ENCODE data around the gene NLGN4X. TPM values are rescaled to one million over a fixed set of nuclear protein-coding genes. Genes with fewer than 3 reads are reported as not detected.

The NLGN4X gene
- total RNA-seq, 1 experiment from 2014 or later = 0.05 TPM

- intact Hi-C loops (cut with micrococcal nuclease) = no loop called here
- Histone ChIP-seq H3K79me2 (ENCODE audit: insufficient read depth, low read length) (no peaks in the 10 kb centered on the region), H4K20me1 (ENCODE audit: insufficient read depth) (no peaks in the 10 kb centered on the region), H3K9me2 (ENCODE audit: insufficient read depth) (no peaks in the 10 kb centered on the region), H2AFZ (ENCODE audit: low read depth, low read length, poor library complexity, severe bottlenecking) (no peak overlapping the region), H3K4me2 (ENCODE audit: low read length) (no peak overlapping the region), H3K27me3 (ENCODE audit: insufficient read depth, low read length) (no peaks in the 10 kb centered on the region), H3K27ac (ENCODE audit: low read depth, low read length) (no peak overlapping the region), H3K4me3 (replicated peaks in 1 of 2; ENCODE audit: low read depth in 1 of 2, low read length in 2 of 2) (no peak overlapping the region), H3K4me1 (ENCODE audit: control insufficient read depth in 1 of 2, insufficient read depth in 2 of 2, low read length in 2 of 2) (no peaks in the 10 kb centered on the region), H3K9ac (ENCODE audit: low read length) (no peak overlapping the region), H3K9me3 (ENCODE audit: control insufficient read depth in 1 of 2, insufficient read depth in 1 of 2, low read depth in 1 of 2, low read length in 2 of 2) (no peaks in the 10 kb centered on the region; a peak in 1 of 4 replicates), H3K36me3 (ENCODE audit: control insufficient read depth in 1 of 2, insufficient read depth in 2 of 2, low read length in 2 of 2) (no peaks in the 10 kb centered on the region)
- no TSS peak for BruUV-seq (replicated peaks)
- CTCF ChIA-PET = no interaction called here
- ATAC-seq (no peak), DNase-seq (ENCODE audit: low read depth, low spot score) (no peak)
- RAD21 ChIA-PET (ENCODE audit: low non-redundant PET in 1 of 2, low total read pairs in 2 of 2, uncharacterized antibody in 2 of 2, unreplicated experiment in 2 of 2) = no interaction called here
- POLR2A ChIA-PET = no interaction called here
- no peak for TF ChIP-seq EZH2phosphoT487 (IDR thresholded peaks at IDR 0.05; ENCODE audit: borderline replicate concordance)
These were observed 230.2 kb downstream of the NLGN4X start for GRCh38 chrX:5998456-5998855.

GRCh38 chrX:5991393-5991792, 237.3 kb downstream of the NLGN4X start:
- intact Hi-C loops (cut with micrococcal nuclease) = no loop called here
- H3K36me3 ChIP-seq (ENCODE audit: control insufficient read depth in 1 of 2, insufficient read depth in 2 of 2, low read length in 2 of 2) = no peaks in the 10 kb centered on the region
- H3K79me2 ChIP-seq (ENCODE audit: insufficient read depth, low read length) = no peaks in the 10 kb centered on the region
- H3K9ac ChIP-seq (ENCODE audit: low read length) = no peak overlapping the region
- BruUV-seq (replicated peaks) = no TSS peak
- no peaks in the 10 kb centered on the region for H3K9me2 ChIP-seq (ENCODE audit: insufficient read depth)
- CTCF ChIA-PET = no interaction called here
- DNase-seq (ENCODE audit: low read depth, low spot score) = no peak
- no peak for TF ChIP-seq ZNF274 (IDR thresholded peaks at IDR 0.05; ENCODE audit: low read depth, low read length)
- no peak for TF ChIP-seq YY1 (IDR thresholded peaks at IDR 0.05; ENCODE audit: extremely low read depth, insufficient replicate concordance, low read depth, low read length)
- no peak for TF ChIP-seq EZH2phosphoT487 (IDR thresholded peaks at IDR 0.05; ENCODE audit: borderline replicate concordance)
- TF ChIP-seq POLR2A (IDR thresholded peaks at IDR 0.05; ENCODE audit: borderline replicate concordance, extremely low read depth, insufficient read depth, insufficient read length) = no peak
- TF ChIP-seq POLR2AphosphoS5 (IDR thresholded peaks at IDR 0.05; ENCODE audit: low read depth, low read length) = no peak
- no peak for TF ChIP-seq RAD21 (IDR thresholded peaks at IDR 0.05; ENCODE audit: low read depth)
- no peak for TF ChIP-seq TCF7L2 (IDR thresholded peaks at IDR 0.05; ENCODE audit: borderline replicate concordance, extremely low read depth, insufficient read depth, insufficient read length)
- H3K4me3 ChIP-seq (replicated peaks in 1 of 2; ENCODE audit: low read depth in 1 of 2, low read length in 2 of 2) = no peak overlapping the region
- H2AFZ ChIP-seq (ENCODE audit: low read depth, low read length, poor library complexity, severe bottlenecking) = no peak overlapping the region
- RAD21 ChIA-PET (ENCODE audit: low non-redundant PET in 1 of 2, low total read pairs in 2 of 2, uncharacterized antibody in 2 of 2, unreplicated experiment in 2 of 2) = no interaction called here
- H3K27ac ChIP-seq (ENCODE audit: low read depth, low read length) = no peak overlapping the region
- H3K4me1 ChIP-seq (ENCODE audit: control insufficient read depth in 1 of 2, insufficient read depth in 2 of 2, low read length in 2 of 2) = no peaks in the 10 kb centered on the region
- no peaks in the 10 kb centered on the region for H3K27me3 ChIP-seq (ENCODE audit: insufficient read depth, low read length)
- ATAC-seq = no peak
- POLR2A ChIA-PET = no interaction called here
- H3K9me3 ChIP-seq (ENCODE audit: control insufficient read depth in 1 of 2, insufficient read depth in 1 of 2, low read depth in 1 of 2, low read length in 2 of 2) = no peaks in the 10 kb centered on the region; a peak in 2 of 4 replicates
- H4K20me1 ChIP-seq (ENCODE audit: insufficient read depth) = no peaks in the 10 kb centered on the region
- no peak overlapping the region for H3K4me2 ChIP-seq (ENCODE audit: low read length)

All from HCT116 (cell line).